Cardiac muscle cell (in vitro differentiated cells and primary cell): ENCODE results near the gene GTSE1. TPM values are rescaled to one million over a fixed set of nuclear protein-coding genes. Genes with fewer than 3 reads are reported as not detected.
A peak's percentile ranks its signal among the peaks of the same experiment; 100 is the strongest.

Experiments used
- DNase-seq, 2 donors: peaks; one replicate each; pipeline versions ENCODE4 v3.0.0 to v3.0.0-alpha.2; 2010 to 2017; ENCODE audit warnings: low read depth in 1 of 2, low spot score in 1 of 2
- H3K27ac ChIP-seq: fragments of 200-600 bp; sonication (generic); 2 replicates; pipeline ENCODE4 v1.5.1; 2016
- H3K27me3 ChIP-seq: fragments of 200-600 bp; sonication (generic); 2 replicates; pipeline ENCODE4 v1.6.0; 2016; ENCODE audit warnings: control low read depth
- H3K36me3 ChIP-seq: fragments of 200-600 bp; sonication (generic); 2 replicates; pipeline ENCODE4 v1.5.1; 2016; ENCODE audit warnings: control low read depth
- H3K4me1 ChIP-seq: fragments of 200-600 bp; sonication (generic); 2 replicates; pipeline ENCODE4 v1.8.1; 2017; ENCODE audit warnings: low read depth, mild to moderate bottlenecking, mixed run types
- H3K4me3 ChIP-seq: fragments of 200-600 bp; sonication (generic); 2 replicates; pipeline ENCODE4 v1.5.1; 2016; ENCODE audit warnings: mild to moderate bottlenecking
- H3K9me3 ChIP-seq: fragments of 200-600 bp; sonication (generic); 2 replicates; pipeline ENCODE4 v1.5.1; 2017; ENCODE audit warnings: low read depth, mild to moderate bottlenecking, control low read depth
- CTCF ChIP-seq: IDR thresholded peaks from 2 replicates; pipeline ENCODE4 v1.5.1; 2012; ENCODE audit warnings: low read depth, mild to moderate bottlenecking, low read length
- polyA plus RNA-seq: library from polyadenylated mRNA; unstranded; fragments of >200 nt; fragmentation: Nextera tagmentation; extraction: Ambion mirVana; gene quantifications from 2 replicates; pipeline ENCODE4 v1.2.1, GENCODE V29; 2016
- total RNA-seq: library from RNA; depleted of rRNA; stranded (reverse); fragments of >200 nt; gene quantifications from 2 replicates; pipeline ENCODE4 v1.2.3, GENCODE V29; 2016

GTSE1 gene
- total and polyA plus RNA-seq, 2 experiments from 2014 or later, result 5.4 to 28.7 TPM

- Histone ChIP-seq H3K4me1 (peaks cover 6% of the 10 kb centered on the region), H3K36me3 (peaks cover 6% of the 10 kb centered on the region), H3K27me3 (no peaks in the 10 kb centered on the region), H3K9me3 (no peaks in the 10 kb centered on the region), H3K27ac (no peak overlapping the region), H3K4me3 (no peak overlapping the region)
- no peak for TF ChIP-seq CTCF
- no peak for DNase-seq
These were observed 1.9 kb upstream of the GTSE1 start for GRCh38 chr22:46294784-46295183.

GRCh38 chr22:46295277-46295971 is 1.2 kb upstream of the GTSE1 start:
- no peak for TF ChIP-seq CTCF
- Histone ChIP-seq H3K4me1 (peaks cover 6% of the 10 kb centered on the region), H3K36me3 (peaks cover 6% of the 10 kb centered on the region), H3K9me3 (no peaks in the 10 kb centered on the region), H3K27me3 (no peaks in the 10 kb centered on the region), H3K27ac (no peak overlapping the region), H3K4me3 (peak overlapping the region; percentile 68)
- DNase-seq, result no peak

- Histone ChIP-seq H3K9me3 (no peaks in the 10 kb centered on the region), H3K36me3 (peaks cover 4% of the 10 kb centered on the region), H3K4me3 (peak overlapping the region; percentile 68), H3K4me1 (peaks cover 6% of the 10 kb centered on the region), H3K27me3 (no peaks in the 10 kb centered on the region), H3K27ac (no peak overlapping the region)
- no peak for TF ChIP-seq CTCF
- peak; percentile 30 to 43 for DNase-seq
These were observed 612 bp downstream of the GTSE1 start for GRCh38 chr22:46297151-46297812.

GRCh38 chr22:46299101-46299500 is 2.4 kb downstream of the GTSE1 start:
- H3K4me3 ChIP-seq, result no peak overlapping the region
- no peak for TF ChIP-seq CTCF
- peaks cover 6% of the 10 kb centered on the region for H3K4me1 ChIP-seq
- no peaks in the 10 kb centered on the region for H3K27me3 ChIP-seq
- H3K27ac ChIP-seq, result no peak overlapping the region
- no peaks in the 10 kb centered on the region for H3K9me3 ChIP-seq
- no peak for DNase-seq
- H3K36me3 ChIP-seq, result no peaks in the 10 kb centered on the region

- Histone ChIP-seq H3K9me3 (no peaks in the 10 kb centered on the region), H3K27me3 (no peaks in the 10 kb centered on the region), H3K4me1 (peaks cover 6% of the 10 kb centered on the region), H3K4me3 (no peak overlapping the region), H3K27ac (no peak overlapping the region), H3K36me3 (no peaks in the 10 kb centered on the region)
- DNase-seq, result no peak
- no peak for TF ChIP-seq CTCF
These were observed 3.8 kb downstream of the GTSE1 start for GRCh38 chr22:46300491-46300890.
